ENCODE results near the gene TRMT1L. TPM values are rescaled to one million over a fixed set of nuclear protein-coding genes. Genes with fewer than 3 reads are reported as not detected.

The TRMT1L gene
- total RNA-seq, 2 experiments from 2014 or later: 15.0 to 25.7 TPM

DNA sequence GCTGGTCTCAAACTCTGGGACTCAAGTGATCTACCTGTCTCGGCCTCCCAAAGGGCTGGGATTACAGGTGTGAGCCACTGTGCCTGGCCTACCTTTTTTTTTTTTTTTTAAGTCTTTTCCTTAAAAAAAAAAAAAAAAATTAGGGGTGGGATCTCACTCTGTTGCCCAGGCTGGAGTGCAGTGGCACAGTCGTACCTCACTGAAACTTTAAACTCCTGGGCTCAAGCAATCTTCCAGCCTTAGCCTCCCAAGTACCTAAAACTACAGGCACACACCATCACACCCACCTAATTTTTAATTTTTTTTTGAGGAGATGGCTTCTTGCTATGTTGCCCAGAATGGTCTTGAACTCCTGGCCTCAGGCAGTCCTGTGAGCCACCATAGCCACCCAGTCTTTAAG, 72.9 kb downstream of the TRMT1L start:
- TF ChIP-seq EZH2phosphoT487 (IDR thresholded peaks at IDR 0.05; ENCODE audit: borderline replicate concordance, low read depth, low read length): no peak
- TF ChIP-seq, protein P1, sequence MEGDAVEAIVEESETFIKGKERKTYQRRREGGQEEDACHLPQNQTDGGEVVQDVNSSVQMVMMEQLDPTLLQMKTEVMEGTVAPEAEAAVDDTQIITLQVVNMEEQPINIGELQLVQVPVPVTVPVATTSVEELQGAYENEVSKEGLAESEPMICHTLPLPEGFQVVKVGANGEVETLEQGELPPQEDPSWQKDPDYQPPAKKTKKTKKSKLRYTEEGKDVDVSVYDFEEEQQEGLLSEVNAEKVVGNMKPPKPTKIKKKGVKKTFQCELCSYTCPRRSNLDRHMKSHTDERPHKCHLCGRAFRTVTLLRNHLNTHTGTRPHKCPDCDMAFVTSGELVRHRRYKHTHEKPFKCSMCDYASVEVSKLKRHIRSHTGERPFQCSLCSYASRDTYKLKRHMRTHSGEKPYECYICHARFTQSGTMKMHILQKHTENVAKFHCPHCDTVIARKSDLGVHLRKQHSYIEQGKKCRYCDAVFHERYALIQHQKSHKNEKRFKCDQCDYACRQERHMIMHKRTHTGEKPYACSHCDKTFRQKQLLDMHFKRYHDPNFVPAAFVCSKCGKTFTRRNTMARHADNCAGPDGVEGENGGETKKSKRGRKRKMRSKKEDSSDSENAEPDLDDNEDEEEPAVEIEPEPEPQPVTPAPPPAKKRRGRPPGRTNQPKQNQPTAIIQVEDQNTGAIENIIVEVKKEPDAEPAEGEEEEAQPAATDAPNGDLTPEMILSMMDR (conservative IDR thresholded peaks at IDR 0.05; ENCODE audit: low read length): no peak
- Histone ChIP-seq H3K9me3 (ENCODE audit: low read length) (no peaks in the 10 kb centered on the region), H3K79me2 (ENCODE audit: insufficient read depth, low read depth, low read length) (peaks cover 24% of the 10 kb centered on the region), H4K20me1 (ENCODE audit: insufficient read depth, low read length) (no peaks in the 10 kb centered on the region), H3K4me2 (ENCODE audit: low read length) (no peak overlapping the region), H3K36me3 (ENCODE audit: insufficient read depth, low read length) (peaks cover 12% of the 10 kb centered on the region), H3K4me3 (ENCODE audit: low read depth, low read length, poor library complexity, severe bottlenecking) (no peak overlapping the region), H3K9me2 (ENCODE audit: insufficient read depth, low read length) (no peaks in the 10 kb centered on the region), H3K4me1 (ENCODE audit: insufficient read depth, low read length, poor library complexity, severe bottlenecking) (no peaks in the 10 kb centered on the region), H2AFZ (ENCODE audit: low read length) (no peak overlapping the region), H3K27ac (ENCODE audit: low read depth, low read length, poor library complexity, severe bottlenecking) (no peak overlapping the region)
- no TSS peak for BruUV-seq (replicated peaks)
- ChIA-PET CTCF (ENCODE audit: unreplicated experiment) (no interaction called here), POLR2A (interaction anchor here (0.6 to 1.6 kb wide), 2 partner anchors 23 to 317 kb away, joined by 4 read pairs; no protein-coding TSS in a partner anchor)
- DNase-seq (ENCODE audit: low spot score): no peak
- intact Hi-C loops (cut with micrococcal nuclease; ENCODE audit: unreplicated experiment): no loop called here

DNA sequence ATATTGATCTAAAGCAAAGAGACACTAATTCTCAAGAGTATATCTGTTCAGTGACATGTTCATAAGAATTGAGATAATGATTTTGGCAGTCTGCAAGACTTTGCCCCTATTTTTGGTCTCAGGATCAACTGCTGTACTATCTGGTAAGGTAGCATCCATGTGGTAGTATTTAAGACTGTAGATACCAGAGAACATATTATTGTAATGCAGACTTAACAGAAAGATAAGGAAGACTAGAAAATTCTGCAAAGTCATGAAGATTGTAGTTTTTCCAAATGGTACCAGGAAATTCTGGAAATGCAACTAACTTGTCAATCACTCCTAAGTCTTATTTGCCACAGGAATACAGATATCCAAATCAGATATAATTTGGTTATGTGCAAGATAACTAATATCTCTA, 76.3 kb downstream of the TRMT1L start:
- TF ChIP-seq EZH2phosphoT487 (IDR thresholded peaks at IDR 0.05; ENCODE audit: borderline replicate concordance, low read depth, low read length): no peak
- TF ChIP-seq, protein P1 (conservative IDR thresholded peaks at IDR 0.05; ENCODE audit: low read length): no peak
- H3K4me2 ChIP-seq (ENCODE audit: low read length): no peak overlapping the region
- no peaks in the 10 kb centered on the region for H3K4me1 ChIP-seq (ENCODE audit: insufficient read depth, low read length, poor library complexity, severe bottlenecking)
- intact Hi-C loops (cut with micrococcal nuclease; ENCODE audit: unreplicated experiment): no loop called here
- H4K20me1 ChIP-seq (ENCODE audit: insufficient read depth, low read length): no peaks in the 10 kb centered on the region
- no peaks in the 10 kb centered on the region for H3K36me3 ChIP-seq (ENCODE audit: insufficient read depth, low read length)
- no TSS peak for BruUV-seq (replicated peaks)
- ChIA-PET POLR2A (interaction anchor here (0.7 to 1.0 kb wide), 2 partner anchors 15 to 416 kb away, joined by 3 to 4 read pairs; no protein-coding TSS in a partner anchor), CTCF (ENCODE audit: unreplicated experiment) (no interaction called here)
- DNase-seq (ENCODE audit: low spot score): no peak
- H3K27ac ChIP-seq (ENCODE audit: low read depth, low read length, poor library complexity, severe bottlenecking): no peak overlapping the region
- H3K9me3 ChIP-seq (ENCODE audit: low read length): no peaks in the 10 kb centered on the region
- no peak overlapping the region for H2AFZ ChIP-seq (ENCODE audit: low read length)
- peaks cover 29% of the 10 kb centered on the region for H3K79me2 ChIP-seq (ENCODE audit: insufficient read depth, low read depth, low read length)
- no peaks in the 10 kb centered on the region for H3K9me2 ChIP-seq (ENCODE audit: insufficient read depth, low read length)
- H3K4me3 ChIP-seq (ENCODE audit: low read depth, low read length, poor library complexity, severe bottlenecking): no peak overlapping the region

DNA sequence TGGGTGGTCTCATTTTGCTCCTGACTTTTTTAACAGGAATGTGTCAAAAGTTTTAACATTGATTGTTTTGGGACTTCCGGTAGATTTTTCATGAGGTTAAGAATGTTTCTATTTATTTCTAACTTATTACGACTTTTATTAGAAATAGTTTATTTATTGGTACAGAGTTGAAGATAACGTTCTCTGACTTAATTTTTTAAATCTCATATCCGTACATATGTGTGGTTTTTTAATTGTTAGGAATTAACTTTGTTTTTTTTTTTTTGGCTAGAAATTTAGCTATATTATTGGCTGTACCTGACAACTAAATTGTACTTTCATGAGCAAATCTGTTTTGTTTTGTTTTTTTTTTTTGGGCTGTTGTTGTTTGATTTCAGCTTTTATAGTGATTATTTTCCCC, 79.4 kb downstream of the TRMT1L start:
- no peak overlapping the region for H2AFZ ChIP-seq (ENCODE audit: low read length)
- POLR2A ChIA-PET: no interaction called here
- no peak overlapping the region for H3K4me3 ChIP-seq (ENCODE audit: low read depth, low read length, poor library complexity, severe bottlenecking)
- no peak overlapping the region for H3K4me2 ChIP-seq (ENCODE audit: low read length)
- intact Hi-C loops (cut with micrococcal nuclease; ENCODE audit: unreplicated experiment): no loop called here
- TF ChIP-seq EZH2phosphoT487 (IDR thresholded peaks at IDR 0.05; ENCODE audit: borderline replicate concordance, low read depth, low read length): no peak
- TF ChIP-seq, protein P1 (conservative IDR thresholded peaks at IDR 0.05; ENCODE audit: low read length): no peak
- no peaks in the 10 kb centered on the region for H3K9me2 ChIP-seq (ENCODE audit: insufficient read depth, low read length)
- peaks cover 24% of the 10 kb centered on the region for H3K79me2 ChIP-seq (ENCODE audit: insufficient read depth, low read depth, low read length)
- DNase-seq (ENCODE audit: low spot score): no peak
- H3K36me3 ChIP-seq (ENCODE audit: insufficient read depth, low read length): no peaks in the 10 kb centered on the region
- CTCF ChIA-PET (ENCODE audit: unreplicated experiment): no interaction called here
- no peak overlapping the region for H3K27ac ChIP-seq (ENCODE audit: low read depth, low read length, poor library complexity, severe bottlenecking)
- no peaks in the 10 kb centered on the region for H4K20me1 ChIP-seq (ENCODE audit: insufficient read depth, low read length)
- H3K4me1 ChIP-seq (ENCODE audit: insufficient read depth, low read length, poor library complexity, severe bottlenecking): no peaks in the 10 kb centered on the region
- BruUV-seq (replicated peaks): no TSS peak
- no peaks in the 10 kb centered on the region for H3K9me3 ChIP-seq (ENCODE audit: low read length)

Measured in OCI-LY7 (cell line).